HCT116 (cell line): Measurements from ENCODE around the gene CHML. TPM values are rescaled to one million over a fixed set of nuclear protein-coding genes. Genes with fewer than 3 reads are reported as not detected.

Experiments
- ATAC-seq: fragments of 200-7000 bp; cut with Tn5 transposase; 2 replicates; pipeline ENCODE4 v1.9.1; 2020; ENCODE audit warnings: mild to moderate bottlenecking, moderate library complexity
- BruUV-seq: library from RNA; stranded (reverse); fragments of 400-500 nt; replicated peaks from 2 replicates; lab custom pipeline; 2021; lab: Mats Ljungman, UMichigan
- CTCF ChIA-PET: fragments of 300-600 bp; sonication (Branson Sonifier 250); formaldehyde crosslinking; loops from one replicate; lab custom pipeline; 2021; ENCODE audit warnings: antibody characterized with exemption; lab: Charles Lee
- POLR2A ChIA-PET: fragments of 300-600, 350-600 bp; sonication (Branson Sonifier 250); formaldehyde crosslinking; loops from one replicate; lab custom pipeline; 2021; ENCODE audit warnings: antibody characterized with exemption; lab: Charles Lee
- RAD21 ChIA-PET, 2 experiments: fragments of 300-600 bp; sonication (Branson Sonifier 250); formaldehyde crosslinking; loops; one replicate each; lab custom pipeline; 2023; ENCODE audit warnings: low total read pairs in 2 of 2; ENCODE audit not compliant: uncharacterized antibody in 2 of 2, unreplicated experiment in 2 of 2, low non-redundant PET in 1 of 2; lab: Charles Lee
- DNase-seq: peaks from one replicate; pipeline ENCODE4 v3.0.0-alpha.2; 2010; ENCODE audit warnings: low read depth, low spot score
- H2AFZ ChIP-seq: fragments of 200-600 bp; shearing (Covaris generic), sonication (generic); 2 replicates; pipeline ENCODE4 v1.6.1; 2017; ENCODE audit warnings: low read depth, mixed run types, mixed read lengths, antibody characterized with exemption, low read length; ENCODE audit not compliant: poor library complexity, severe bottlenecking
- H3K27ac ChIP-seq: 2 replicates; pipeline ENCODE4 v1.5.1; 2012; ENCODE audit warnings: low read depth, low read length
- H3K27me3 ChIP-seq: fragments of 200-600 bp; sonication (generic); 2 replicates; pipeline ENCODE4 v1.6.1; 2016; ENCODE audit warnings: mixed run types, low read length, mixed read lengths; ENCODE audit not compliant: insufficient read depth
- H3K36me3 ChIP-seq, 2 experiments: fragments of 200-500 bp in 1 of 2; fragments of 200-600 bp in 1 of 2; sonication (Bioruptor generic) in 1 of 2; sonication (generic) in 1 of 2; 2 replicates each; pipeline versions ENCODE4 v1.5.1 to v1.6.1; 2014 to 2016; ENCODE audit warnings: low read length in 2 of 2, inconsistent platforms in 1 of 2, mixed read lengths in 1 of 2, mixed run types in 1 of 2; ENCODE audit not compliant: insufficient read depth in 2 of 2, control insufficient read depth in 1 of 2
- H3K4me1 ChIP-seq, 2 experiments: fragments of 200-600 bp in 1 of 2; sonication (generic) in 1 of 2; 2 replicates each; pipeline versions ENCODE4 v1.5.1 to v1.6.1; 2012 to 2017; ENCODE audit warnings: low read length in 2 of 2, inconsistent platforms in 1 of 2, mild to moderate bottlenecking in 1 of 2, mixed read lengths in 1 of 2, mixed run types in 1 of 2, moderate library complexity in 1 of 2; ENCODE audit not compliant: insufficient read depth in 2 of 2, control insufficient read depth in 1 of 2
- H3K4me2 ChIP-seq: fragments of 200-600 bp; sonication (generic); 2 replicates; pipeline ENCODE4 v1.6.1; 2017; ENCODE audit warnings: mixed run types, low read length, mixed read lengths
- H3K4me3 ChIP-seq, 2 experiments: fragments of 200-600 bp in 1 of 2; sonication (generic) in 1 of 2; replicated peaks in 1 of 2; 2 replicates each; pipeline ENCODE4 v1.5.1; 2011 to 2016; ENCODE audit warnings: low read length in 2 of 2, control low read depth in 1 of 2, low read depth in 1 of 2, mild to moderate bottlenecking in 1 of 2, mixed read lengths in 1 of 2, mixed run types in 1 of 2
- H3K79me2 ChIP-seq: fragments of 200-600 bp; sonication (generic); 2 replicates; pipeline ENCODE4 v1.6.1; 2017; ENCODE audit warnings: mild to moderate bottlenecking, mixed run types, low read length, moderate library complexity, mixed read lengths; ENCODE audit not compliant: insufficient read depth
- H3K9ac ChIP-seq: fragments of 200-600 bp; sonication (generic); 2 replicates; pipeline ENCODE4 v1.6.1; 2016; ENCODE audit warnings: low read length, mixed read lengths
- H3K9me2 ChIP-seq: fragments of 200-600 bp; sonication (generic), shearing (Covaris generic); 2 replicates; pipeline ENCODE4 v1.6.1; 2017; ENCODE audit warnings: mixed run types, mild to moderate bottlenecking, moderate library complexity; ENCODE audit not compliant: insufficient read depth
- H3K9me3 ChIP-seq, 2 experiments: fragments of 200-500 bp in 1 of 2; fragments of 200-600 bp in 1 of 2; sonication (Bioruptor generic) in 1 of 2; sonication (generic) in 1 of 2; 2 replicates each; pipeline ENCODE4 v1.6.1; 2014 to 2017; ENCODE audit warnings: low read length in 2 of 2, mixed read lengths in 2 of 2, inconsistent platforms in 1 of 2, low read depth in 1 of 2, mild to moderate bottlenecking in 1 of 2, mixed run types in 1 of 2, moderate library complexity in 1 of 2; ENCODE audit not compliant: control insufficient read depth in 1 of 2, insufficient read depth in 1 of 2
- H4K20me1 ChIP-seq: fragments of 200-600 bp; sonication (generic), shearing (Covaris generic); 2 replicates; pipeline ENCODE4 v1.6.1; 2017; ENCODE audit warnings: mixed run types, mild to moderate bottlenecking, moderate library complexity; ENCODE audit not compliant: insufficient read depth
- ATF3 ChIP-seq: IDR thresholded peaks from 2 replicates; pipeline ENCODE4 v1.6.1; 2012
- EZH2phosphoT487 ChIP-seq: fragments of 200-600 bp; IDR thresholded peaks from 2 replicates; pipeline ENCODE4 v1.6.1; 2018; ENCODE audit warnings: antibody characterized with exemption, borderline replicate concordance
- JUND ChIP-seq: IDR thresholded peaks from 2 replicates; pipeline ENCODE4 v1.6.1; 2012
- SRF ChIP-seq: IDR thresholded peaks from 2 replicates; pipeline ENCODE4 v1.6.1; 2012; ENCODE audit warnings: low read depth
- TCF7L2 ChIP-seq: IDR thresholded peaks from 2 replicates; pipeline ENCODE4 v1.7.0; 2011; ENCODE audit warnings: borderline replicate concordance, inconsistent platforms; ENCODE audit not compliant: insufficient read depth, insufficient read length; ENCODE audit errors: extremely low read depth
- intact Hi-C: fragments of 100-400 bp; cut with micrococcal nuclease; formaldehyde crosslinking; loops from 2 replicates; pipeline ENCODE4 v1.10.0; 2022
- total RNA-seq: library from RNA; stranded (reverse); gene quantifications from one replicate; pipeline ENCODE4 v1.2.1, GENCODE V29; 2021; ENCODE audit not compliant: unreplicated experiment
- TF ChIP-seq, protein P1 (sequence below), 3 experiments: fragments of 200-600 bp in 1 of 3; sonication (generic) in 1 of 3; IDR thresholded peaks in 2 of 3; conservative IDR thresholded peaks in 1 of 3; 2 replicates each; pipeline ENCODE4 v1.5.1; 2012 to 2017; ENCODE audit warnings: low read depth in 2 of 3, low read length in 2 of 3, antibody characterized with exemption in 1 of 3, borderline replicate concordance in 1 of 3, control low read depth in 1 of 3, mild to moderate bottlenecking in 1 of 3, mixed read lengths in 1 of 3, mixed run types in 1 of 3, moderate library complexity in 1 of 3; ENCODE audit not compliant: insufficient read depth in 1 of 3

Gene CHML
- total RNA-seq, 1 experiment from 2014 or later = 9.7 TPM

- TF ChIP-seq, protein P1, sequence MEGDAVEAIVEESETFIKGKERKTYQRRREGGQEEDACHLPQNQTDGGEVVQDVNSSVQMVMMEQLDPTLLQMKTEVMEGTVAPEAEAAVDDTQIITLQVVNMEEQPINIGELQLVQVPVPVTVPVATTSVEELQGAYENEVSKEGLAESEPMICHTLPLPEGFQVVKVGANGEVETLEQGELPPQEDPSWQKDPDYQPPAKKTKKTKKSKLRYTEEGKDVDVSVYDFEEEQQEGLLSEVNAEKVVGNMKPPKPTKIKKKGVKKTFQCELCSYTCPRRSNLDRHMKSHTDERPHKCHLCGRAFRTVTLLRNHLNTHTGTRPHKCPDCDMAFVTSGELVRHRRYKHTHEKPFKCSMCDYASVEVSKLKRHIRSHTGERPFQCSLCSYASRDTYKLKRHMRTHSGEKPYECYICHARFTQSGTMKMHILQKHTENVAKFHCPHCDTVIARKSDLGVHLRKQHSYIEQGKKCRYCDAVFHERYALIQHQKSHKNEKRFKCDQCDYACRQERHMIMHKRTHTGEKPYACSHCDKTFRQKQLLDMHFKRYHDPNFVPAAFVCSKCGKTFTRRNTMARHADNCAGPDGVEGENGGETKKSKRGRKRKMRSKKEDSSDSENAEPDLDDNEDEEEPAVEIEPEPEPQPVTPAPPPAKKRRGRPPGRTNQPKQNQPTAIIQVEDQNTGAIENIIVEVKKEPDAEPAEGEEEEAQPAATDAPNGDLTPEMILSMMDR (IDR thresholded peaks at IDR 0.05 in 2 of 3, conservative IDR thresholded peaks at IDR 0.05 in 1 of 3; ENCODE audit: borderline replicate concordance in 1 of 3, insufficient read depth in 1 of 3, low read depth in 2 of 3, low read length in 2 of 3) = no peak
- TF ChIP-seq SRF = no peak
- no peak for TF ChIP-seq ATF3
- TF ChIP-seq TCF7L2 = no peak
Measured at GRCh38 chr1:241674805-241675384, 34.7 kb upstream of the CHML start (continued).

- CTCF ChIA-PET = no interaction called here
Measured at GRCh38 chr1:241672301-241672700, 32.1 kb upstream of the CHML start.

More at GRCh38 chr1:241672301-241672700, 32.1 kb upstream of the CHML start:
- Histone ChIP-seq H3K9ac (no peak overlapping the region), H3K4me1 (no peaks in the 10 kb centered on the region), H3K79me2 (no peaks in the 10 kb centered on the region), H3K27ac (no peak overlapping the region), H3K9me3 (no peaks in the 10 kb centered on the region), H3K9me2 (no peaks in the 10 kb centered on the region), H3K36me3 (no peaks in the 10 kb centered on the region), H3K27me3 (no peaks in the 10 kb centered on the region), H2AFZ (no peak overlapping the region), H4K20me1 (no peaks in the 10 kb centered on the region), H3K4me3 (no peak overlapping the region), H3K4me2 (no peak overlapping the region)
- no peak for ATAC-seq
- no peak for TF ChIP-seq EZH2phosphoT487
- no peak for TF ChIP-seq JUND
- TF ChIP-seq, protein P1 (IDR thresholded peaks at IDR 0.05 in 2 of 3, conservative IDR thresholded peaks at IDR 0.05 in 1 of 3; ENCODE audit: borderline replicate concordance in 1 of 3, insufficient read depth in 1 of 3, low read depth in 2 of 3, low read length in 2 of 3) = no peak
- ChIA-PET RAD21 (no interaction called here), POLR2A (no interaction called here)
- intact Hi-C loops = no loop called here
- DNase-seq = no peak
- BruUV-seq = no TSS peak
